GM21515 (cell line): Measurements from ENCODE around the gene POLK.
"Not testable (repeated sequence)": the region's sequence is repeated elsewhere in the genome, so short reads cannot be mapped to it uniquely, and the experiment has no call there.

ENCODE experiments used
- ATAC-seq: cut with Tn5 transposase; IDR thresholded peaks from one replicate; pipeline ENCODE4 v1.9.1; 2021; ENCODE audit not compliant: unreplicated experiment

The POLK gene

DNA sequence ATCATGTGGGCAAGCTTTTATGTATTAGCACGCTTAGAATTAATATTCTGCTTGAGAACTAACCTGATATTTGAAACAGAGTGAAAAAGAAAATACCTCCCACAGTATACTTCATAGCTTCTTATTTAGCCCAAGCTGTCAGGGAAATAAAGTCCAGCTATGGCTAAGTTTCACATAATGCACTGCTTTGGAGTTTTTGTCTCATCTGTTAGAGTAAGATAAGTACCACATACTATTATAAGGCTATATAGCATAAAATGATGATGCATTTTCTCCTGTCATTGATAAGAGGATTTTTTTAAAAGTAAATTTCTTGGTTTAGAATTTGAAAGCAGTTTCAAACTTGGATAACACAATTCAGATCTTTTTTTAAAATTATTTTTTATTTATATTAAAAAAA lies 97.2 kb downstream of the POLK start:
- no peak for ATAC-seq

DNA sequence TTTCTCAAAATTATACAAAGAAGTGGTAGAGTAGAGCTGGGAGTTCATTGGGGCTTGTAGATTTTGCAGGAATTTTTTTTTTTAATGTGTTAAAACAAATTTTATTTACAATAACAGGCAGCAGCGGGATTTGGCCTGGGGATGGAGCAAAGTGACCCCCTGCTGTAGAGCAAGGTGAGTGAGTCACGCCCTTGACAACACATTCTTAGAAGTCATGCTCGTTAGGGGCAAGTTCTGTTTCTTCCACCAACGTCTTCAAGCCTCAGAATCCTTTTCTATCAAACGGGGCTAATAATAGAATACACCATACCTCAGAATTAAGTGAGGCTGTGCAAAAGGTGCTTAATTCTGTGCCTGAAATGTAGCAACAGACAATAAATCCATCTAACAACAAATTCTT lies 98.5 kb downstream of the POLK start:
- no peak for ATAC-seq

DNA sequence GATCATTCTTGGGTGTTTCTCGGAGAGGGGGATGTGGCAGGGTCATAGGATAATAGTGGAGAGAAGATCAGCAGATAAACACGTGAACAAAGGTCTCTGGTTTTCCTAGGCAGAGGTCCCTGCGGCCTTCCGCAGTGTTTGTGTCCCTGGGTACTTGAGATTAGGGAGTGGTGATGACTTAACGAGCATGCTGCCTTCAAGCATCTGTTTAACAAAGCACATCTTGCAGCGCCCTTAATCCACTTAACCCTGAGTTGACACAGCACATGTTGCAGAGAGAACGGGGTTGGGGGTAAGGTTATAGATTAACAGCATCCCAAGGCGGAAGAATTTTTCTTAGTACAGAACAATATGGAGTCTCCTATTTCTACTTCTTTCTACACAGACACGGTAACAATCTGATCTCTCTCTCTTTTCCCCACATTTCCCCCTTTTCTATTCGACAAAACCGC lies 99.2 kb downstream of the POLK start:
- ATAC-seq = not testable (repeated sequence)

DNA sequence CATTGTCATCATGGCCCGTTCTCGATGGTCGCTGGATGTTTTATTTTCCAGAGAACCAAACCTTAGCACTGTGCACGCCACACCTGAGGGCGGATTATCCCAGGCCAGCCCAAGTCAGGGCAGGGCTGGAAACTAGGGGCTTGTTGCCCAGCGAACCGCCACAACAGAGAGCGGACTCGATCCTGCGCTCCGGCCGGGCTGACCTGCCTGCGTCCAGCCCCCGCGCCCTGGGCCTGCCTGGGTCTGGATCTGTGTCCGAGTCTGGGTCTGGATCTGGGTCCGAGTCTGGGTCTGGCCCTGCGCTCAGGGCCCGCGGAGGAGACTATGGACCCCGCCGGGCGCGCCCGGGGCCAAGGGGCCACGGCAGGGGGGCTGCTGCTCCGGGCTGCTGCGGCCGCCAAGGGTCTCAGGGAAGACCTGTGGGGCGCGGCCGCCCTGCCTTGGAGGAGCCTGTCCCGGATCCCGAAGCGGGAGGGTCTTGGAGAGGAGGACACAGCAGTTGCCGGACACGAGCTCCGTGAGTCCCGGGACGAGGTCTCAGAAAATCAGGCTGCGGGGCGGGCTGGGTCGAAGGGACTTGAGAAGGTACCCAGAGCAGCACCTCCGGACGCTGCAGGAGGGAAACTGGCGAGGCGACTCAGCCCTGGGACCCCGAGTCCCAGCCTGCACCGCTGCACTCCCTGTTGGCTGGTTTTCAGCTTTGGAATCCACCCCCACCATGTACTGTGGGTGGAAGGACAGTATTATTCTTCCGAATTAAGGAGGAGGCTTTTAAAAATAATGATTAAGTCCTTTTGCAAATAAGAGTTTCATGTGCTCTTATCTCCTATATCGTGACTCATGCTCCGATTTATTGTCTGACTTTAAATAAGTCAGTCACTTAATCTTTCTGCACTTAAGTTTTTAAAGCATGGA lies 99.9 kb downstream of the POLK start, which contains the start of gene ANKDD1B:
Gene ANKDD1B (plus strand): TSS at position 143 of the 915 bp plus-strand sequence. CDS start 182 bp downstream, at position 325.
- no peak for ATAC-seq

DNA sequence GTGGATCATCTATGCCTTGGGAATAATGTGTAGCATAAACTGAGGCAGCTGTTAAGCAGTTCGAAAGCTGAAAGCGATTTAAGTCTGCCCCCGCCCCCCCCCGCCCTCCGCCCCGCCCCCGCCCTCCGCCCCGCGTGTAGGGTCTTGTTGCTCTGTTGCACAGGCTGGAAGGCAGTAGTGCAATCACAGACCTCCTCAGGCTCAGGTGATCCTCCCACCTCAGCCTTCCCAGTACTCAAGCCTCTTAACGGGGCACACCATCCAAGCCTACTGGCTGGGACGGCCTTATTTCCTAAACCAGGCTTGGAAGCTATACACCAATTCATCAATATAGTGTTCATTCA lies 100.5 kb downstream of the POLK start:
- ATAC-seq = no peak

DNA sequence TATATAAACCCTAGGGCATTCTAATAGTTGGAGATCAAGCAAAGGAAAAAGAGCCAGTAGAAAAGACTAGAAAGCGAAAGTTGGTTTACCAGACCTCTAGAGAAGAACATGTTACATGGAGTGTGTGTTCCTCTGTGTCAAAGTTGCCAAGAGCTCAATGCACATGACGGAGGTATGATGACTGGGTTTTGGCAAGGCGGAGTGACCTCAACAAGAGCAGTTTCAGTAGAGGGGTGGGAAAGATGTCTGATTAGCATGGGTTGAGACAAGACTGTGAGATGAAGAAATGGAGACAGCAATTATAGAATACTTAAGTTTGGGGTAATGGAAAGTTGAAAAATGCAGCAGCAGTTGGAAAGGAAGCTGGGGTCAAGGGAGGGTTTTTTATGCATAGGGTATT lies 101.2 kb downstream of the POLK start:
- ATAC-seq = no peak

DNA sequence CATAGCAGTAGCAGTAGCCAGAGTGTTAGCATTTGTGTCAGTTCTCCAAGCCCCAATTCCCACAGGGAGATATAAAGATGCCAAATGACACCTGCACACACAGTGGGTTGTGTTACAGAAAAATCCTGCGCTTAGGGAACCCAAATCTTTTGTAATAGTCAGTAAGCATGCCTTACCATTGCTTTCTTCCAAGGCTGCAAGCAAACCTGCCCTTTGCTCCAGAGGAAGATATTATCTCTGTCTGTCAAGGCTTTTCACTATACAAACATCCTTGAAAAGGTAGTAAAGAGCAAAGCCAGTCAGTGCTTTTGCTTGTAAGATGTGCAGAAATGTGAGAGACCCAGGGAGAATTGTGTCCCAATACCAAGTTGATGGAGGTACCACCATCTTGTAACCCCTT lies 102.5 kb downstream of the POLK start:
- ATAC-seq = no peak

DNA sequence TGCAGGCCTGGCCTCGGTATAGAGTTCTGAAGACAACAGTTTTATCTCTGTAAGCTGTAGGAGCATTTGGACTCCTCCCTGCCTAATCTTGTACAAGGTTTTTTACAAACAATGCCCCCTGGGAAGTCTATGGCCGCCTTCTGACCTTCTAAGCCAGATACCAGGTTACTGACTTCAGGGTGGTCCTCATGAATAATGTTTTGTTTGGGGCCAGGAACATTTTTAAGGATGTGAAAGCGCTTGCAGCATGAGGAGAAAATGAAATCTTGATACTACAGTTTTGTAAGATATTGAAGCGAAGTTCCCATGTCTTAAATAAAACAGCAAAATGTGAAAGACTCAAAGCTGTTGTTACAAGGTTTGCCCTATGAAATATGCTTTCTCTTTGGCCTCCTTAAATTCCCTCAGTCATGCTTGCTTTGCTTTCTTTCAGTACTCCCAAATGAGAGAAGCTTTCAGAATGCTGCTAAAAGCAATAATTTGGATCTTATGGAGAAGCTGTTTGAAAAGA lies 104.7 kb downstream of the POLK start:
- ATAC-seq = no peak

DNA sequence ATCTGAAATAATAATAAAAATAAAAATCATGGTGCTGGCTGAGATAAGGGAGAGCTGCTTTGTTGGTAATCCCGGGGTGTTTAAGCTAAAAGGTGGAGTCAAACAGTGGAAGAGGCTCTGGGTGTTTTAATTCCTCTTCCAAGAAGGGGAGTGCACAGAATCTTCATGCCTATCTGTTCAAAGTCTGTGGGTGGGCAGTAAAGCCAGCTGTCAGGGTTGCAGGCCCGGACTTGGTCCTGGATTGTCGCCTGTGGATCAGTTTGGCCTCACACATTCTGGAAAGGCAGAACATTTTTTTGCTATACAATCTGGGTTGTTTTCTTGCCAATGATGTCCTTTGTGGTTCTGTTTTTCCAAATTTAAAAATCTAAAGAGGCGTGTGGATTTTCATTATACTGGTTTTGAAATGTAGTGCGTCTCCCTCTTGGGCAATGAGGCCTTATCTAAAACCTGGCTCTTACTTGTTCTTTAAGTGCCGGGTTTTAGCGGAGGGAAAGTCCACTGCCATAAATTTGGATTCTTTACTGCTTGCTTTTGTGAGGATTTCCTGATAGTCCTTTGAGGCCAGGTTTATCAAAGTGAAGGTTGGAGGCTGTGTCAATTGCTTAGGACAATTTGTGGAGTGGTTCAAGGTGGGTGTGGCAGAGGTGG lies 105.4 kb downstream of the POLK start:
- ATAC-seq = no peak

DNA sequence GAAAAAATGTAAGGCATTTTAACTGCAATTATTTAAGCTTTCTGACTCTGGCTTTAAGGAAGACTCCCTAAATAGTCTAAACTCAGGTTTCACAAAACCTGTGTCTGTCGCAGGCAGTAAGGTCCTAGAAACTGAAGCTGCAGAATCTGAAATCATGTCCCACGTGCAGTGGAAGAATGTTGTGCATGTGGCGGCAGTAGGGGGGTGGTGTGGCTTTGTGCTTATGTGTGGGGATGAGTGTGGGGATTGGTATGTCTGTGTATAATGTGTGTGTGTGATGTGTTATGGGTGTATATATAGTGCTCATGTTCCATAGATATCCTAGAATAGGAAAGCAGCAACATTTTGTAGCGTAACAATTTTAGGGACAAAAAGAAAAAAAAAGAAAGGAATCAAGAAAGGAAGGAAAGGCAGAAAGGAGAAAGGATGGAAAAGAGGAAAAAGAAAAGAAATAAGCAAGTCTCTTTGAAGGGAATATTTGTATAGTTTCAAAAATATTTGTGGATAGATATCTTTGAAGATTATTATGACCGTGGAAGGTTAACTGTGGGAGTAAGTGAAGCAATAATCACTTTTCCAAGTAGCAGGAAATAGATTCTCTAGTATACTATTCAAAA lies 106.2 kb downstream of the POLK start:
- no peak for ATAC-seq

DNA sequence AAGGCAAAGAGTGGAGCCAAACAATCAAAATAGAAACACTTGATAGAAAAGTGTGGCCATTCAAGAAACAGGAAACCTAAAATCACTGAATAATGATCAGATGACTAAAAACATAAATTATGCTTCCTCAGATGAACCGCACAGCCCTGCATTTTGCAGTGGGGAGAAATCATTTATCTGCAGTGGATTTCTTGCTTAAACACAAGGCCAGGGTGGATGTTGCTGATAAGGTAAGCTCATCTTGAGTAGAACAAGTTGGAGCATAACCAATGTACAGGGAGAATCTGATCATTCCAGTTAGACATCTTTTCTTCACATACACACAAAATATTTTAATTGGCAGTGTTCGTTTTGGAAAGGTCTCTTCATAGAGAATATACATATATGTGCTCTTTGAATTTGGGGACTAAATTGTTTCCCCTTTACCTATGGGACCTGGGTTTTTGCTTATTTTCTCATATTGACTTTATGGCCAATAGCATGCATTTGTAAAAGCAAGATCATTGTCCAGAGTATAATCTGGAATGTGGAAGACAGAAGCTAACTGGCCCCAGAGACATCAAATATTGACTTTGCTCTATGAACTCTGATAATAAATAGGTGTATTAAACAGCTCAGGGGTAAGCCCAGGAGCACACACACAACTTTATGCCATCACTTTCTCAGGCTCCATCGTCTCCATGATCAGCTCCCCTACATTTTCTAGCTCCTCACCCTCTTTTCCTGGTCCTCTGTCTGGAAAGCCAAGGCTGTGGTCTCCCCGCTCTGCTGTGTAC lies 108.7 kb downstream of the POLK start:
- ATAC-seq = no peak

DNA sequence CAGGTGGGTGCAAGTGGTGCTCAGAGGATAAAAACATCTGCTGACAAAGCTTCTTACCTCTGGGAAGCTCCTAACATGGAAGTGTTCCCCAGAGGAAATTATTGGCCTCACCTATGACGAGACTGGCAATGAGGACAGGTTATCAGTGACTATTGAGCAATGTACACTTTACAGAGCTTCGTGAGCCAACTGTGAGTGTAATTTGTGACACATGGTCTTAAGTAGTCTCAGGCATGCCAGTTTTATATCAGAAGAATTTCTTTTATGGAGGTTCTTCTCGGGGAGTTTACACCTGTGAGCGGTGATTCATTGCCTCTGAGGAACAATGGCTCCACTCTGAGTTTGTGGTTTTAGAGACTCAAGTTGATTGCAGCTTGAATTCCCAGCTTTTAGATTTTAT lies 110.9 kb downstream of the POLK start:
- no peak for ATAC-seq

DNA sequence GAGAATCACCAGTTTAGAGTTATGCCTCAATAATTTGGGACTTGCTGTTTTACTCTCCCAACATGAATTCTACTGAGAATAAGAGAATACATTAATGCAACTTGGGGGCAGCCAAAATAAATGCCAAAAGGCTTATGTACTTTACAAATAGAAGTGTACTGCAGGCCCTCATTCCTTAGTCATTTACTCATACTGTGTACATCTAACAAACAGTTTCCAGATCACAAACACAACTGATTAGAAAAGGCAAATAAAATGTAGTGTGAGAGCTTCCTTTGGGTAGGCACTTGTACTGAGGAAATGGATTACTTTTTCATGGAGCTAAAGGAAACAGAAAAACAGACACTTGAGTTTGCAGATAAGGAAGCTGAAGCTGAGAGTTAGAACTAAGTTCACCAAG lies 112.2 kb downstream of the POLK start:
- ATAC-seq = no peak

DNA sequence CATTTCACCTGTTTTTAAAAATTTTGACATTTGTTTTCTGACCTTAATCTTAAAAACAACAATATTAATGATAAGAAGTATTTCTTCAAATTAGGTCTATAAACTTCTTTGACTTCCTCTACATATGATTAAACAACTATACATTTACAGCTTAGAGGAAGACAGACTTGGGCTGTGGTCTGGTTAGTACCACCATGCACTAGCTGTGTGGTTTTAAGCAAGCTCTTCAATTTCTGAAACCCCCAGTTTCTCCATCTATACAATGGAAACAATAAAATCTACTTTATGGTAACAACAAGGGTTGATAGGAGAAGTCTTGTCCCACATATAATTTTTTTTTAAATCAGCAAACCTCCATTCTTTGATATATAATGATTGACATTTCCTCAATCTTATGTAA lies 115.3 kb downstream of the POLK start:
- ATAC-seq = no peak

DNA sequence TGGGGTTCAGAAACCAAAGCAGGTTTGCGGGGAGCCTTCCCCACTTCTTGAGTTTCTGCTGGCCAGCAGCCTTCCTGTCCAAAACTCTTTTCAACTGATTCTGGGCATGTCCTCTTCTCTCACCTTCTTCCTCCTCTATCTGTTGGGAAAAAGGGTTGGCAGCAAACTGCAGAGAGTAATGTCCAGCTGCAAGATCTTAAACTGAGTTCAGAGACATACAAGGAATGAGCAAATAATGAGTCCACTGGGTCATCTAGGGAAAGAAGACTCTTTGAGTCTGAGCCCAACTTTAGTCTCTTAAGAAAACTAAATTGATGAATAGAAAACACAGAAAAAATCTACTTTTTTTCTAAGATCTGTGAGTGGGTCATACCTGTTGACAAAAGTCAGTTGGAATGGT lies 116.1 kb downstream of the POLK start:
- no peak for ATAC-seq

DNA sequence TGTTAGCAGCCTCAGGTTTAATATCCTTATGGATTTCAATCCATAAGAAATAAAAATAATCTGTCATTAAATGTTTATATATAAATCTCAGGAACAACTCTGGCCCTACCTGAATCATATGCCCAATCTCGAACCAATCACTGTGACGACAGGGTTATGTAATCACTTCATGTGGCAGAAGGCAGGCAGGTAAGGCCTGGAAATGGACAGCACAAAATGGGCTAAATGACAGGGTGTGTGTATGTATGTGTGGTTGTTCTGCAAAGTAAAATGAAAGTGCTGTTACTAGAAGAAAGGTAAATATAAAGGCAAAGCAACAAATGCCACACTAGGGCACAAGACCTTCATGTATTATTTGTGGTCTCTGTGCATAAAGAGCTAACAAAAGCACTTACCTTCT lies 119.2 kb downstream of the POLK start:
- ATAC-seq = no peak

DNA sequence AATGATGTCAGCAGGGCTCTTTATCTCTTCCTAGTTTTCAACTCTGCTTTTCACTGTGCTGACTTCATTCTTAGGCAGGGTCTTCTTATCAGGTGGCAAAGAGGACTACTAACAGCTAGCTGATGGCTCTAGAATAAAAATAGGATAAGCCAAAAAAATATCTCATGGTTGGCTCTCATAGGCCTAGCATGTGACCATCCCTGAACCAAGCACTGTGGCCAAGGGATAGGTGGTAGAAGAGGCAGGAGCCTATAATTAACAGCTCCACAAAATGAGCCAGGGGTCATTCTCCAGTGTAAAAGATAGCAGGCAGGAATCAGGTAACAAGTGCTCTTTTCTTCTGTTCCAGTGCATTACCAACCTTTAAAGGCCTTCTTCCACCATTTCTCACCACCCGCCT lies 120.6 kb downstream of the POLK start:
- ATAC-seq = no peak

DNA sequence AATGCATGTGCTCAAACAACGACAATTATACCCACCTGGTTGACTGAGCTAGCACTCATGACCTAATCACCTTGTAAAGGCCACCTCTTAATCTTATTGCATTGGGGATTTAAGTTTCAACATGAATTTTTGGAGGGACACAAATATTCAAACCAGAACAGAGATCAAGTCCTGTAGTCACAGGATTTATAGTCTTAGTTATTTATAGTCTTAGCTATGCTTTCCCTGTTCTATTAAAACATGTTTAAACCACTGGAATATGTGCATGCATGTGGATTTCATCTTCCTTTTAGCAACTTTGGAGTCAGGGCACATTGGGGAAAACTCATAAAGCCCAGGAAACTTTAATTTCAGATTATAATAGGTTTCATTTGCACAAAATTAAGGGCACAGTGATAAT lies 126.3 kb downstream of the POLK start:
- ATAC-seq = no peak

DNA sequence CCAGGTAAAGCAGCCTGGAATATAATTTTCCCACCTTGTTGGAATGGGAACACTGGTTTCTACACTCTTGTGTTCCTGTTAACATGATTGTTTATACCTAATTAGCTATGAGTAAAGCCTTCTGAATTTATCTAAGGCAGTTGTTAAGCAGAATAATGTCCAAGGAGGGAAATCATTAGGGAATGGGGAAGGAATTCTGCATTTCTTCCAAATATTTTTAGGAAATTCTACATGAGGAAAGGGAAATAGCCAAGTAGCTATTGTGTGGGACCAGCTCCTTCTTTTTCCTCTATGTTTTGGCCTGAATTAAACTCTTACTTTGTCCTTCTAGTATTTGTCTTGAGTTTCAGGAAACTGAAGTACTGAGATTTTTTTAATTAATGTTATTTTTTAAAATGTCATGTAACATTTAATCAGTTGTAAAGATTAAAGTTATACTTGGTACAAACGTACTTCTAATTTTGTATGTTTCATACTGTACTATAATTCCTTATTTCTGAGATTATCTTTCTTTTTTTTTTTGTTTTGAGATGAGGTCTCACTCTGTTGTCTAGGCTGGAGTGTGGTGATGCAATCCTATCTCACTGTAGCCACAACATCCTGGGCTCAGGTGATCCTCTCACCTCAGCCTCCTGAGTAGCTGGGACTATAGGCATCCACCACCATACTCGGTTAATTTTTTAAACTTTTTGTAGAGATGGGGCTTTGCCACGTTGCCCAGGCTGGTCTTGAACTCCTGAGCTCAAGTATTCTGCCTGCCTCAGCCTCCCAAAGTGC lies 128.0 kb downstream of the POLK start:
- no peak for ATAC-seq

DNA sequence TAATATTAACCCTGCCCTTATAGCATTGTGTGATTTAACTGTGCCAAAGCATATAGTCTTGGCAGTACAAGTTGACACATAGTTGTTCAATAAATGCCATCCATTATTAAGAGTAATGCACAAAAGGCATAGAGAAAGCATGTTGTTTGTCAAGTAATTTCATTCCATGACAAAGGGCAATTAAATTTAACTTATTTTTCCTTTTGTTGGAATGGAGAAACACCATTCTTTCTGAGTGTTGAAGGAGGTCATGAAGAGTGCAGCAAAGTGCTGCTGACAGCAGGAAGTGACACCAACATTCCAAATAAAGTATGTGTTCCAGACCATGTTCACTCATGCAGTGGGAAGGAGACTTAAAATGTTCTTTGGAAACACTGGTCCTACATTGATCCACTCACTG lies 128.7 kb downstream of the POLK start:
- no peak for ATAC-seq
